Right lobe of liver (tissue), 6 donors: ENCODE data around the gene TRAF3. TPM values are rescaled to one million over a fixed set of nuclear protein-coding genes. Genes with fewer than 3 reads are reported as not detected.

Experiments
- ATAC-seq, 4 donors: fragments of 200-7000 bp; cut with Tn5 transposase; one replicate each; pipeline ENCODE4 v1.9.1; 2020; ENCODE audit warnings: mild to moderate bottlenecking in 4 of 4, moderate library complexity in 4 of 4
- DNase-seq, 3 donors: peaks; one replicate each; pipeline ENCODE4 v3.0.0-alpha.2; 2020
- H3K27ac ChIP-seq, 3 donors: fragments of 200-600 bp; one replicate each; pipeline ENCODE4 v1.8.0; 2022
- H3K27me3 ChIP-seq, 2 donors: fragments of 200-600 bp; one replicate each; pipeline ENCODE4 v1.8.0; 2022
- H3K36me3 ChIP-seq, 4 donors: fragments of 200-600 bp; sonication (generic) in 1 of 4; one replicate each; pipeline versions ENCODE4 v1.5.1 to v1.8.0; 2017 to 2022; ENCODE audit warnings: control low read depth in 1 of 4
- H3K4me1 ChIP-seq, 4 donors: fragments of 200-600 bp; sonication (generic) in 1 of 4; one replicate each; pipeline versions ENCODE4 v1.5.1 to v1.8.0; 2017 to 2022; ENCODE audit warnings: control low read depth in 1 of 4
- H3K4me3 ChIP-seq, 3 donors: fragments of 200-600 bp; one replicate each; pipeline ENCODE4 v1.8.0; 2022
- H3K9me3 ChIP-seq, 4 donors: fragments of 200-600 bp; sonication (generic) in 1 of 4; one replicate each; pipeline versions ENCODE4 v1.5.1 to v1.8.0; 2017 to 2022; ENCODE audit warnings: control low read depth in 1 of 4
- CTCF ChIP-seq, 4 donors: fragments of 200-600 bp in 3 of 4; fragments of 450-650 bp in 1 of 4; IDR thresholded peaks; one replicate each; pipeline versions ENCODE4 v1.5.1 to v1.8.0; 2016 to 2022; ENCODE audit warnings: antibody characterized with exemption in 4 of 4, mild to moderate bottlenecking in 2 of 4
- POLR2A ChIP-seq: fragments of 450-650 bp; IDR thresholded peaks from one replicate; pipeline ENCODE4 v1.6.1; 2017; ENCODE audit warnings: antibody characterized with exemption, mild to moderate bottlenecking
- WGBS: methylation state at CpG from one replicate; pipeline ENCODE4 v1.1.6; 2018; ENCODE audit warnings: low coverage, low lambda C conversion rate; ENCODE audit not compliant: insufficient coverage; ENCODE audit errors: missing lambda C conversion rate; 5-methylcytosine and 5-hydroxymethylcytosine counted together
- intact Hi-C, 2 donors: fragments of 100-400 bp; cut with DNase I; formaldehyde crosslinking; loops; one replicate each; pipeline versions ENCODE4 v1.11.2 to v1.14.1; 2022
- total RNA-seq, 6 experiments: library from RNA; depleted of rRNA in 2 of 6; stranded (reverse); fragments of >200 nt in 2 of 6; fragmentation: NEBNext Ultra II Directional in 3 of 6; extraction: Animal tissue kit (Norgen Biotek cat#: 25700) in 3 of 6; gene quantifications; one replicate each; pipeline versions ENCODE4 v1.1.0 to v1.2.4, GENCODE V29; 2016 to 2023
- donor health status: DM: no; HTN: yes; CAD: no.
- donor health status: DM: no; HTN: no; CAD: no.
- donor health status: DM: no; HTN: no; CAD: no.
- donor health status: DM: no; HTN: yes; CAD: no.
- donor health status: DM: no; HTN: yes; CAD: no.

TRAF3 gene
- total RNA-seq, 6 experiments from 2014 or later: 5.6 to 10.5 (median 8.3) TPM

DNA sequence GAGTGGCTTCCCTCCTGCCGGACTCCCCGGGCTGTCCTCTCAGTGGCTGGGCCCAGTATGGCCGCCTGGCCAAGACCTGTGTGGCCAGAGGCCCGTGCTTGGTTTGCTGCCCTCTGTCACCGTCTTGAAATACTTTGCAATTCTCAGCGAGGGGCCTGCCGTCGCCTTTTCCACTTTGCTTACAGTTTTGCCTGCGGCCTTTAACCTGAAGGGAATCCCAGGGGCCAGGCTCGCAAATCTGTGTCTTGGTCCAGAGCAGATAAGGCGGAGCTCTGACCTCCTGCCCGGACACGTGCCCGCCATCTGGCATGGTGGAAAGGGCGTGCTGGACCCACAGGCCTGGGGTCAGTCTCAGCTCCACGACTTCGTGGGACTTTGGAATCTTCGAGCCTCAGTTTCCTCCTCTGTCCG is 134.3 kb downstream of the TRAF3 start:
- no peak for ATAC-seq
- intact Hi-C loops: loop anchor here in 1 of 2 donors (10.0 kb wide), 1 partner anchor 137 kb away; the partner anchor contains the start of gene TRAF3
- Histone ChIP-seq H3K4me3 (no peak overlapping the region), H3K27ac (no peak overlapping the region), H3K9me3 (no peaks in the 10 kb centered on the region), H3K4me1 (peaks cover 0 to 5% (median 0%) of the 10 kb centered on the region in 4 donors), H3K27me3 (no peaks in the 10 kb centered on the region), H3K36me3 (no peaks in the 10 kb centered on the region)
- WGBS: 80% methylated on average over 2 of the region's 19 CpGs
- TF ChIP-seq POLR2A: no peak
- no peak for DNase-seq

DNA sequence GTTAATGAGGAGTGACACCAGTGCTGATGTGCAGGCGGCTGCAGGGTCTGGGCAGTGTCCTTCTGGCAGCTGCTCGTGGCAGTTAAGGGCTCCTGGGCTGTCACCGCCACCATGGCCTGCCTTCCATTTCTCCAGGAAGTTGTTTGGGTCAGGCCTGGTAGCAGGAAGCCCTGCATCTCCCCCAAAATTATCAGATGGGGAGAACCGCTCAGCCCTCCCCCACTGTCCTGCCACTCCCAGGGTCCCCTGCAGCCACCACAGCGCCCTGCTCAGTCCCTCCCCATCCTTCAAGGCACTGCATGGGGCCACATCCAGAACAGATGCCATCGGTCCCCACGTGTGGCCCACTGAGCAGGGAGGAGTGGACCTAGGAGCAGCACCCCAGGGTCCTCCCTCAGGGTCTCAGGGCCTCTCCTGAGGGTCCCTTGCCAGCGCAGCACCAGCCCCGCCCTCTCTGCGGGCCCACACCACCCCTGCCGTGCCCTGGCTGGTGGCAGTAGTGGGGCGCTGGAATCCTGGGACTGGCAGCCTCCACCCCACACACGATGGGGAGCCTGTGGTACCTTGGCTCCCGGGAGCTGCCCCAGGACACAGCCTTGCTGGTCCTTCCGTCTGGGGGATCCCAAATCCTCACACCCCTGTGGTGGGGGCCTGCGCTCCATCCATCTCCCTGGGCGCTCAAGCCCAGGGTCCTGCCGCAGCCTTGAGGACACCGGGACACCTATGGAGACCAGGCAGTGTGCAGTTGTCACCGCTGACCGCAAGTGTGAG is 134.9 kb downstream of the TRAF3 start:
- H3K27ac ChIP-seq: no peak overlapping the region
- TF ChIP-seq CTCF (IDR thresholded peaks at IDR 0.05) (no peak), POLR2A (no peak)
- intact Hi-C loops: loop anchor here in 1 of 2 donors (10.0 kb wide), 1 partner anchor 137 kb away; the partner anchor contains the start of gene TRAF3
- no peak overlapping the region for H3K4me3 ChIP-seq
- H3K27me3 ChIP-seq: no peaks in the 10 kb centered on the region
- H3K4me1 ChIP-seq: peaks cover 0 to 5% (median 0%) of the 10 kb centered on the region in 4 donors
- peak in 1 of 3 donors; percentile 31 for DNase-seq
- no peaks in the 10 kb centered on the region for H3K36me3 ChIP-seq
- H3K9me3 ChIP-seq: no peaks in the 10 kb centered on the region
- WGBS: 82% methylated on average over 2 of the region's 21 CpGs
- ATAC-seq: no peak

GRCh38 chr14:102913341-102914211 is 136.3 kb downstream of the TRAF3 start:
- TF ChIP-seq CTCF (IDR thresholded peaks at IDR 0.05) (no peak), POLR2A (no peak)
- Histone ChIP-seq H3K9me3 (no peaks in the 10 kb centered on the region), H3K27me3 (no peaks in the 10 kb centered on the region), H3K27ac (no peak overlapping the region), H3K36me3 (no peaks in the 10 kb centered on the region), H3K4me3 (no peak overlapping the region), H3K4me1 (peaks cover 0 to 5% (median 0%) of the 10 kb centered on the region in 4 donors)
- 90% methylated on average over 3 of the region's 28 CpGs for WGBS
- intact Hi-C loops: loop anchor here in 1 of 2 donors (10.0 kb wide), 1 partner anchor 139 kb away; the partner anchor contains the start of gene TRAF3
- DNase-seq (peak in 1 of 3 donors; percentile 39), ATAC-seq (no peak)

DNA sequence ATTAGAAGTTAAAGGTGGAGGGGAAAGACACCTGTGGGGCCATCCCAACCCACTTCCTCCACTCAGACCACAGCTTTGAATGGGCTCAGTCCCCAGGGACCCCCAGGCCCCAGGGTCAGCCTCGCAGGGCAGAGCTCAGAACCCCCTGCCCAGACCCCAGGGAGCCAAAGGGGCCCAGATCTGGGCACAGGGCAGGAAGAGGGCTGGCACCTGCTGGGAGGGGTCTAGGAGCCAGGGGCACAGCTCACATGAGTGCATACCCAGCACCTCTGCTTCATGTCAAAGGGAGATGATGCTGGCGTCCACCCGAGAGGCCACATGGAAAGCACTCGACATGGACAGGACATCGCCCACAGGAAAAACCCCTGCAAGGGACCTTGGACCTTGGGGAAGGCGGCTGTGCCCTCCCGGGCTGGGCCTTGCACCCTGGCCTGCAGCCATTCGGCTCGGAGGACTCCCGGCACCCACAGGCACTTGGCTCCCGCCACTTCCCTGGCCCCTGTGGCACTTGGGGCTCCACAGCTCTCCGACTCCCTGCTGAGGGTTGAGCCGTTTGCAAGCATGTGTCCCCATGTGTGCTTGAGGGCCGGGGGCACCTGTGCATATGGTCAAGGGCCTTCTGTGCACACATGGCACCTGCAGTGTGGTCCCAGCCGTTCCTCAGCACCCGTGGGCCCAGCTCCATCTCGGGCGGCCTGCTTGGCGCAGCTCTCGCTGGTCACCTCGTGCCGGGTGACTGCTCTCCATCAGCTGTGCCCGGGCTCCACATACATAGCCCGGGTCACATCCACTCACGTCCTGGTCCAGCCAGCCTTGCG is 137.4 kb downstream of the TRAF3 start:
- no peak for TF ChIP-seq CTCF (IDR thresholded peaks at IDR 0.05)
- TF ChIP-seq POLR2A: no peak
- H3K4me3 ChIP-seq: no peak overlapping the region
- ATAC-seq: peak; percentile 48 to 62 (median 58)
- peak in 1 of 3 donors; percentile 58 for DNase-seq
- H3K9me3 ChIP-seq: no peaks in the 10 kb centered on the region
- no peaks in the 10 kb centered on the region for H3K36me3 ChIP-seq
- H3K27me3 ChIP-seq: no peaks in the 10 kb centered on the region
- no peak overlapping the region for H3K27ac ChIP-seq
- intact Hi-C loops: loop anchor here (5.0 to 10.0 kb wide), 2 partner anchors 140 to 142 kb away; partner anchors contain the start of gene TRAF3 (in 1 of the 2)
- H3K4me1 ChIP-seq: peaks cover 0 to 5% (median 0%) of the 10 kb centered on the region in 4 donors
- 49% methylated on average over 3 of the region's 26 CpGs for WGBS
